Measurements from ENCODE around the gene PROSER3.

DNA sequence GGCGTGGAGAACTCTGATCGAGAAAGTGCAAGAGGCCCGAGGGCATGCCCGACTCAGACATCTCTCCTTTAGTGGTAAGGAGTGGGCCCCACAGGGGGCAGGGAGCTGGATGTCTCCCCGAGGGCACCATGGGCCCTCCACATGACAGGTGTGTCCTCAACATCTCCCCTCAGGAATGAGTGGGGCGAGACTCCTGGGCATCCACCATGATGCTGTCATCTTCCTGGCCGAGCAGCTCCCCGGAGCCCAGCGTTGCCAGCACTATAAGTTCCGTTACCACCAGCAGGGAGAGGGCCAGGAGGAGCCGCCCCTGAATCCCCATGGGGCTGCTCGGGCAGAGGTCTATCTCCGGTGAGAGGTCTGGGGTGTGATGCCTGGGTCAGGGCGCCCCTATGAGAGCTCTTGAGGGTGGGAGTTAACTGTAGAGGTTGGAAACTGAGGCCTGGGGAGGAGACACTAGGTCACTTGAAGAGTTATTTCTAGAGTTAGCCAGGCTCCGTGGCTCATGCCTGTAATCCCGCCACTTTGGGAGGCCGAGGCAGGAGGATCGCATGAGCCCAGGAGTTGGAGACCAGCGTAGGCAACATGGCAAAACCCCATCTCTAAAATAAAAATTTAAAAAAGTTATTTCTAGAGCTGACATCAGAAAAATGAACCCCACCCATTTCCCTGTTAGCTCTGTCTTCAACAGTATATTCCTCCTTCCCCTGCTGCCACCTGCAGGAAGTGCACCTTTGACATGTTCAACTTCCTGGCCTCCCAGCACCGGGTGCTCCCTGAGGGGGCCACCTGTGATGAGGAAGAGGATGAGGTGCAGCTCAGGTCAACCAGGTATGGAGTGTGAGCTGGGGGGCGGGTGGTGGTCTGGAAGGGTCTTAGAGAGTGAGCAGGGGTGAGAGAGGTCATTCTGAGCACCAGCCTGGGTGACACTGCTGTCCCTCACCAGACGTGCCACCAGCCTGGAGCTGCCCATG, 20.8 kb upstream of the PROSER3 start:
- TF ChIP-seq, protein P1, sequence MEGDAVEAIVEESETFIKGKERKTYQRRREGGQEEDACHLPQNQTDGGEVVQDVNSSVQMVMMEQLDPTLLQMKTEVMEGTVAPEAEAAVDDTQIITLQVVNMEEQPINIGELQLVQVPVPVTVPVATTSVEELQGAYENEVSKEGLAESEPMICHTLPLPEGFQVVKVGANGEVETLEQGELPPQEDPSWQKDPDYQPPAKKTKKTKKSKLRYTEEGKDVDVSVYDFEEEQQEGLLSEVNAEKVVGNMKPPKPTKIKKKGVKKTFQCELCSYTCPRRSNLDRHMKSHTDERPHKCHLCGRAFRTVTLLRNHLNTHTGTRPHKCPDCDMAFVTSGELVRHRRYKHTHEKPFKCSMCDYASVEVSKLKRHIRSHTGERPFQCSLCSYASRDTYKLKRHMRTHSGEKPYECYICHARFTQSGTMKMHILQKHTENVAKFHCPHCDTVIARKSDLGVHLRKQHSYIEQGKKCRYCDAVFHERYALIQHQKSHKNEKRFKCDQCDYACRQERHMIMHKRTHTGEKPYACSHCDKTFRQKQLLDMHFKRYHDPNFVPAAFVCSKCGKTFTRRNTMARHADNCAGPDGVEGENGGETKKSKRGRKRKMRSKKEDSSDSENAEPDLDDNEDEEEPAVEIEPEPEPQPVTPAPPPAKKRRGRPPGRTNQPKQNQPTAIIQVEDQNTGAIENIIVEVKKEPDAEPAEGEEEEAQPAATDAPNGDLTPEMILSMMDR (IDR thresholded peaks at IDR 0.05): no peak
- TF ChIP-seq POLR2A (IDR thresholded peaks at IDR 0.05) (no peak), EP300 (IDR thresholded peaks at IDR 0.05) (no peak)

Data from tibial nerve (tissue), 4 donors.